ENCODE results near the gene CETN1.

The CETN1 gene

DNA sequence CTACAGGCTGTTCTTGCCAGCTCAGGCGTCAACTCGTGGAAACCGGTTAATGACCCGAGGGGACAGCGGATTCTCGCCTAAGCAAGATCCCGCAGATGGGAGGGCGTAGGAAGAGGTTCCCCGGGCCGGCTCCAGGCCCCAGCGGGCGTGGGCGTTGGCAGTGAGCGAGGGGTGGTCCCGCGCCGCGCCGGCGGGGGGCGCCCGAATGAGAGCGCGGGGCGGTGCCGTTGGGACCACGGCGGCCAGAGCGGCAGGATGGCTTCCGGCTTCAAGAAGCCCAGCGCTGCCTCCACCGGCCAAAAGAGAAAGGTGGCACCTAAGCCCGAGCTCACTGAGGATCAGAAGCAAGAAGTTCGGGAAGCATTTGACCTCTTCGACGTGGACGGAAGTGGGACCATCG lies at the start of gene CETN1:
CETN1 (plus strand) TSS at position 227 of the 400 bp plus-strand sequence; CDS start at position 256, 29 bp downstream.
- Mint-ChIP-seq H3K27me3 (ENCODE audit: low read depth) (peaks cover 5% of the 10 kb centered on the region), H3K9me3 (no peaks in the 10 kb centered on the region), H3K4me1 (ENCODE audit: low read depth) (no peaks in the 10 kb centered on the region), H3K36me3 (ENCODE audit: low read depth) (no peaks in the 10 kb centered on the region), H3K27ac (no peak within 1 kb of the TSS), H3K4me3 (no peak within 1 kb of the TSS)

DNA sequence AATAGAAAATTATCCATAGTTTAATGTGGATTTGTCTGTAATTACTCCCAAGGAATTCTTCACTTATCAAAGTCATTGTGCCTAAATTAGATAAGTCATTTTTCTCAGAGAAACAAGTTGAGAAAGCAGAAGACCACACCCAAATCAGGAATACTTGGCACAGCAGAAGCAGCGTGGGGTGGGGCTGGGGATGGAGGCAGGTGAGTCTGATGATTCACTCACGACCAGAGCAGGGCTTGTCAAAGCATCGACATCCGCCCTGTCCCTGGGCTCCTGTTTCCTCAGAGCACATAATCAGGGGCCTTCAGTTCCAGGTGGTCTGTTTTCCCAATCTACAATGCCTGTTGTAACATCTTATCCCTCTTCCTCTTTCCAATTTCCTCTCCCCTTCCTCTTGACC lies 48.2 kb upstream of the CETN1 start:
- Mint-ChIP-seq H3K9me3 (no peaks in the 10 kb centered on the region), H3K27ac (no peak overlapping the region), H3K4me1 (ENCODE audit: low read depth) (no peaks in the 10 kb centered on the region), H3K36me3 (ENCODE audit: low read depth) (no peaks in the 10 kb centered on the region), H3K27me3 (ENCODE audit: low read depth) (peaks cover 3% of the 10 kb centered on the region), H3K4me3 (no peak overlapping the region)

DNA sequence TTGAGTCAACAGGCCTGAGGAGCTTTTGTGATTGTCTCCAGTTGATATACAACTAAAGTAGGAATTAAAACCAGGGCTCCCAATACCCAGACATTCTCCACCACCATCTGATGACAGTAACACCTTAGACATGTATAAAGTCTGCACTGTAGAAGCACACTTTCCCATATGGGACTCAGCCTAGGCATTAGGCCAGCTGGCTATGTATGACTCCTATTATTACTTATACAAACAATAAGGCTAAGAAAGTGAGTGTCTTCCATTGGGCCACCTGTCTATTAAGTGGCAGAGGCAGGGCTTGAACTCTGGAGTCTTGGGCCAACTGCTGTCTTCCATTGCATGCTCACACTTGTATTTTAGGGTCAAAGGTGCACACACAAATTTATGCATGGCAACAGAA lies 47.5 kb upstream of the CETN1 start:
- Mint-ChIP-seq H3K4me3 (no peak overlapping the region), H3K9me3 (no peaks in the 10 kb centered on the region), H3K27ac (no peak overlapping the region), H3K36me3 (ENCODE audit: low read depth) (no peaks in the 10 kb centered on the region), H3K27me3 (ENCODE audit: low read depth) (no peaks in the 10 kb centered on the region), H3K4me1 (ENCODE audit: low read depth) (no peaks in the 10 kb centered on the region)

DNA sequence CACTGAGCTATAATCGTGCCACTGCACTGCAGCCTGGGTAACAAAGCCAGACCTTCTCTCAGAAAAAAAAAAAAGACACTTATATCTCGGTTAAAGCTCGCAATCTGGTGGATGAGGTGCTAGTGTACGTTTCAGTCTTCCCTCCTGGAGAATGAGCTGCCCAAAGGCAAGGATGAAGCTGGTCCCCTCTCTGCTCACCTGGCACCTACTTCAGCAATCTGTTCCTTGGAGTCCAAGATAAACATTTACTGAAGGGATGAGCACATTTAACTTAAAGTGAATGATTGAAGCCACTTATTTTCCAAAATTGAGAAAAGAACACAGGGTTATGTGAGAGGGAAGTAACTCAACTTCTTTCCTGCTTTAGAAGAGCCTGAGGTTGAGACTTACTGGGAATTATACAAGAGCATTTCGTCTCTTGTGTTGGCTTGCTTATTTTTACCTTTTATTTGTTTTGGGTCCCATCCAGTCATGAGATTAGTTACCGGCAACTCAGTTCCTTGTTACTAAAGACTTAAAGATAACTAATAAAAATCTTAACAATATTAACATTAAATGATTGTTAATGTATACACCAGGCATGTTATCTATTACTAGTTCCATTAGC lies 46.1 kb upstream of the CETN1 start:
- Mint-ChIP-seq H3K27ac (no peak overlapping the region), H3K4me1 (ENCODE audit: low read depth) (no peaks in the 10 kb centered on the region), H3K9me3 (no peaks in the 10 kb centered on the region), H3K4me3 (no peak overlapping the region), H3K36me3 (ENCODE audit: low read depth) (no peaks in the 10 kb centered on the region), H3K27me3 (ENCODE audit: low read depth) (no peaks in the 10 kb centered on the region)

DNA sequence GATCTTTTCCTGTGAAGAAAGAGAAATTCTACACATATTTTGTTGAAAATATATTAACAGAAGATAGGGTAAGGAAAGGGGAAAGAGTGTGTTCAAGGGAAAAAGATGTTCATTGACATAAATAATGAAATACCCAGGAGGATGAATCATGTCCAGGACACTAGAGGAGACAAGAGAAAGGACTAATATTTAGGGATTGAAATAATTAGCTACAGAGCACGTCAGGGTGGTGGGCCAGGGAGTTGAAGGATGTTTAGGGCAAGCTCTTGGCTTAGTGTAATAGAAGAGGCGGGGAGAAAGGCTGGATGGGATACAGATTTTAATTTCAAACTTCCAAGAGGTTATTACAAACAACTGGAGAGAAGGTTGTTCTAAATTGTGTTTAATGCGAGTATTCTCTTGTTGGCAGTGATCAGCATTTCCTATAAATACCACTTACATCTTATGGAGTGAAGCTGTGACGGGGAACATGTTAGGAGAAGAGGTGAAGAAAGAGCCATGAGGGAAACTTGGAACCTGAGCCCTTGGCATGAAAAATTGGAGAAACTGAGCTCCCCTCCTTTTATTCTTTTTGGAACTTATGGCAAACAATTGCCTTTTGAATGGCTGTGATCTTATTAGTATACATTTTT lies 36.6 kb upstream of the CETN1 start:
- H3K4me3 Mint-ChIP-seq: no peak overlapping the region
- H3K4me1 Mint-ChIP-seq (ENCODE audit: low read depth): no peaks in the 10 kb centered on the region
- no peaks in the 10 kb centered on the region for H3K36me3 Mint-ChIP-seq (ENCODE audit: low read depth)
- no peaks in the 10 kb centered on the region for H3K9me3 Mint-ChIP-seq
- no peak overlapping the region for H3K27ac Mint-ChIP-seq
- H3K27me3 Mint-ChIP-seq (ENCODE audit: low read depth): peaks cover 4% of the 10 kb centered on the region

DNA sequence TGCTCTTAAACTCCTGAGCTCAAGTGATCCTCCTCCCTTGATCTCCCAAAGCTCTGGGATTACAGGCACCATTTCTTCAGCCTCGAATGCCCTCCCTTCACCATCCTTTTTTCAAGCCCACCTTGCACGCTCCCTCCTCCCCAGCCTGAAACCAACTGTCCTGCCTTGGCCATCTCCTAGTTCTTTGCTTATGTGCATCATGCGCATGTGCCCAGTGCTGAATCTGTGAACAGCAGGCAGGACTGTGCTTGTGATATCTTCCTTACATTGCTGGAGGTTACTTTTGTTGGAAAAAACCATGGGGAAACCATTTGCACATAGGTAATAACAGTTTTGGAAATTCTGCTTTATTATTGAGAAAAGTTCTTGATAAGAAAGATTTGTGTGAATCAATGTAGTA lies 30.2 kb upstream of the CETN1 start:
- Mint-ChIP-seq H3K4me3 (no peak overlapping the region), H3K36me3 (ENCODE audit: low read depth) (no peaks in the 10 kb centered on the region), H3K27me3 (ENCODE audit: low read depth) (peaks cover 3% of the 10 kb centered on the region), H3K4me1 (ENCODE audit: low read depth) (no peaks in the 10 kb centered on the region), H3K27ac (no peak overlapping the region), H3K9me3 (no peaks in the 10 kb centered on the region)

DNA sequence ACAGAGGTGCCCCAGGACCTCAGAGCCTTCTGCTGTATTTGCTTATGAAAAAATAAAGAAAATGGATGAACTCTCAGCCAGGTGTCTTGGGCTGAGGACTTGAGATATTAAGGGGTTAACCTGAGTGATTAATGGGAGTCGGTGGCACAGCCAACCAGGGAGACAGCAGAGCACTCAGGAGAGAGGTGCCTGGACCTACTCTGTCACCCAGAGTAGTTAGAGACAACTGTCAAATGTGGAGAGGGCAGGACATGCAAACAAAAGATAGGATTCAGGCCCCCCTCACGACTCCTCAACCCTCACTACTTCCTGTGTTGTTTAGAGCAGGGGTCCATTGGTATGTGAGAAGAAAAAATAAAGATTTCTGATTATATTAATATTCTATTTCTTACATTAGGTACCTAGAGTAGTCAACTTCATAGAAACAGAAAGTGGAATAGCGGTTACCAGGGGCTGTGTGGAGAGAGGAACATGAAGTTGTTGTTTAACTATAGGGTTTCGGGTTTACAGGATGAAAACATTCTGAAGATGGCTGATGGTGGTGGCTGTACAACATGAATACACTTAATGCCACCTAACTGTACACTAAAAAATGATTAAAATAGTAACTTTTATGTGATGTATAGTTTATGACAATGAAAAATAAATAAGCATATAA lies 28.6 kb upstream of the CETN1 start:
- H3K36me3 Mint-ChIP-seq (ENCODE audit: low read depth): no peaks in the 10 kb centered on the region
- no peak overlapping the region for H3K4me3 Mint-ChIP-seq
- no peaks in the 10 kb centered on the region for H3K9me3 Mint-ChIP-seq
- H3K27ac Mint-ChIP-seq: no peak overlapping the region
- no peaks in the 10 kb centered on the region for H3K4me1 Mint-ChIP-seq (ENCODE audit: low read depth)
- peaks cover 3% of the 10 kb centered on the region for H3K27me3 Mint-ChIP-seq (ENCODE audit: low read depth)

DNA sequence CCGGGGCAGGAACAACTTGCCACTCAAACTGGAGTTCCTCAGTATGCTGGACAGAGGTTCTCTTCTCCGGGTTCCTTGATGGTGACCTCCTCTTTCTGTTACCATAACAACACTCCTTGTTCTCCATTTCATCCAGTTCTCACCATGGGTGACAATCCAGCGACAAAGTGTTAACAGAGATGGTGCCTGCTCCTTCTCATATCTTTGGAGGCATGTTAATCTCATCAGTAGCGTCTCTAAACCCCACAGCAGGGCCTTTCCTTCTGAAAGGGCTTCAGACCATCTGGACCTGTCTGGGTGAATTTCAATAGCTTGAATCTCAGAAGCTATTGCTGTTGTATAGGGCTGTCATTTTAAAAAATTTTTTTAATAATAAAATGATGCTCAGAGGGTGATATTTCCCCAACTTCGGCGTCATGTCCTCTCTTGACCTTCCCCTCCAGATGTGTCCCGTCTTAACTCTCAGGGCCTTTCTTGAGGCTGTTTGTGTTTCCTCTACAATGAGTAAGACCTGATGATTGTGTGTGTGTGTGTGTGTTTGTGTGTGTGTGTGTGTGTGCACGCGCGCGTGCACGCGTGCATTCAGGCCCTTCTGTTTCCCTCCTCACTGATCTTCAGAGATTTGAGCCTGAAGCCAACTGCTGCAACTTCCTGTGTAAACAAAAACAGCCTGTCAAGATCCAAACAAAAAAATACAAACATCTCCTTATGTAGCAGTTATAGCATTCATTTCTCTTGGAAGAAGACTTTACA lies 24.3 kb upstream of the CETN1 start:
- Mint-ChIP-seq H3K27me3 (ENCODE audit: low read depth) (no peaks in the 10 kb centered on the region), H3K27ac (no peak overlapping the region), H3K36me3 (ENCODE audit: low read depth) (no peaks in the 10 kb centered on the region), H3K4me1 (ENCODE audit: low read depth) (no peaks in the 10 kb centered on the region), H3K9me3 (no peaks in the 10 kb centered on the region), H3K4me3 (no peak overlapping the region)

DNA sequence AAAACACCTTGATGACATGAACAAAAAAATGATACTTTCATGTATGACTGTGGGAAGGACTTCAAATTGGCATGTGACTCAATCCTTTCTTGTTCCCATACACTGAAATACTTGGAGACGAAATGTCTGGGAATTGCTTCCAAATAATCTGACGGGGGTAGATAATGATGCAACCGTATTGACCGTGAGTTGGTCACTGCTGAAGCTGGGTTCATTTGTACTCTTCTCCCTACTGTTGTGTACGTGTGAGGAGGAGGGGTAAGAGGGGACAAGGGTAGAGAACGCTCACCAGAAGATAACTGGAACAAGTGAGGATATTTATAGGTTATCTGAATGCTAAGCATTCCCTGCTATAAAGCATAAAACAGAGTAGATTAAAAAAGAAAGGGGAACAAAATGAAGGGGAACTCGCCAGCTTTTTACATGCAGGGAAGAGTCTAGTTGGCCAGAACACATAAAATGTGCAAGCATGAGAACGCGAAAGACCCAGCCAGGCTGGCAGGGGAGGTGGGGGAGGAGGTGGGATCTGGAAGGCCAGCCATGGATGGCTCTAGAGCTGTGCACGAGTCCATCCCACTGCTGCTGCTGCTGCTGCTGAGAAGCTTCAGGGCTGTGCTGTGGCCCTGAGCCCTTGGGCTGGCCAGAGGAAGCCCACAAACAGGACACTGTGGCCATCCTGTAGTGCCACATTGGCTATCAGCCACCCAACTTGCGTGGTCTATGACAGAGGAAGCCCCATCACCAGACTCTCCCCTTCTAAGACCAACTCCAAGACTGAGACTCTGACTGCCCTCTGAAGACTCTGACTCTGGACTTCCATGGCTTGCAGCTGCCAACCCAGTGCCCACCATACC lies 15.2 kb upstream of the CETN1 start:
- Mint-ChIP-seq H3K9me3 (no peaks in the 10 kb centered on the region), H3K36me3 (ENCODE audit: low read depth) (no peaks in the 10 kb centered on the region), H3K4me1 (ENCODE audit: low read depth) (no peaks in the 10 kb centered on the region), H3K27ac (no peak overlapping the region), H3K4me3 (no peak overlapping the region), H3K27me3 (ENCODE audit: low read depth) (peaks cover 5% of the 10 kb centered on the region)

DNA sequence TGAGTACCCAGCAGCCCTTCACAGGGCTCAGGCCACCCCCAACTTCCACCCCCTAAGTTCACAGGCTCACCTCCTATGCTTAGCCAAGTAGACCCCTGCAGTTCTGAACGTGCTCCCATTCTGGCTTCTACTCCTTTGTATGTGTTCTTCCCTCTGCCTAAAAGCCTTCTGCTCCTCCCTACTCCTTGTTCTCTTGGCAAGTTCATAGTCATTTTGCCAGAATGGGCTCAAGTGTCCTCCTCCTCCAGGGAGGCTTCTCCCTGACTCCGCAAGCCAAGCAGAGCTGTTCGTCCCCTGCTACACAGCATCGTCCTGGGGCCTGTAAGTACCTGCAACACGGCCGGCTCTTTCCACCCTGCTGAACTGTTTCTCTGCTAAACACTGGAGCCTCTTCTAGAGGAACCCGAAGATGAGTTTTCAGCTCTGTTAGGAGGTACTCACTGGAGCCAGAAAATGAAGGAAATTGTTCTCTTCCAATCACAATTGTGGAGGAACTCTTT lies 14.6 kb upstream of the CETN1 start:
- Mint-ChIP-seq H3K9me3 (no peaks in the 10 kb centered on the region), H3K4me3 (no peak overlapping the region), H3K27me3 (ENCODE audit: low read depth) (peaks cover 5% of the 10 kb centered on the region), H3K27ac (no peak overlapping the region), H3K36me3 (ENCODE audit: low read depth) (no peaks in the 10 kb centered on the region), H3K4me1 (ENCODE audit: low read depth) (no peaks in the 10 kb centered on the region)

DNA sequence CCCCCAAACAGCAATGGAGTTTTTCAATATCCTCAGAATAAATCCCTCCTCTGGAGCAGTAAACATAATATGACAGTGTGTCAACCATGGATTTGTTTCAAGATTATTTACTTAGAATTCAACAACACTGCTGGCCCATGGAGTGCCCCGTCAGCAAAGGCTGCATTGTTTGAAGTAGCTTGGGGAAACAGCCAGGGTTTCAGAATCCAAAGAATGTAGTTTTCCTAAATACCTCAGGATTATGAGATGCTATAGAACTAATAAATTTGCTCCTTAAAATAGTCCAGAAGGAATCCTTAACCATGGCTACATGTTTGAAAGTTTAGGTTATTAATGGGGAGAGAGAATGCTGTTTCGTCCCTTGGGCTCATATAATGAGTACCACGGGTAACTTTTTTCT lies 13.1 kb upstream of the CETN1 start:
- H3K9me3 Mint-ChIP-seq: no peaks in the 10 kb centered on the region
- no peak overlapping the region for H3K27ac Mint-ChIP-seq
- no peaks in the 10 kb centered on the region for H3K4me1 Mint-ChIP-seq (ENCODE audit: low read depth)
- peaks cover 5% of the 10 kb centered on the region for H3K27me3 Mint-ChIP-seq (ENCODE audit: low read depth)
- H3K4me3 Mint-ChIP-seq: no peak overlapping the region
- no peaks in the 10 kb centered on the region for H3K36me3 Mint-ChIP-seq (ENCODE audit: low read depth)

DNA sequence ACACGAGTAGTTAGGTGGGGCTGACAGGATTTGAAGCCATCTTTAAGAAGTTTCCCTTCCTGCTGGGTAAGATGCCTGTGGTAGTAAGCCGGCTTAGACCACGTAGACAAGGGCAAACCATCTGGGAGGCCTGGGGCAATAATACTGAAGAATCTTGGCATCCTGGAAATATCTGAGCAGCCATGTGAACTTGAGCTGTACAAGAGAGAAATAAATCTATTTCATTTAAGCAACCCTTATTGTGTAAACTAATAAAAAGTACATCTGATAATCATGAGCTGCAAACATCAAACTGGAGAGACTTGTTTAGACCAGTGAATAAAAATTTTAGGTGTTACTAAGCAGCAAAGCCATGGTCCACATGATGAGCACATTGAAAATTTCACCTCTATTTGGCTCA lies 11.4 kb upstream of the CETN1 start:
- no peaks in the 10 kb centered on the region for H3K4me1 Mint-ChIP-seq (ENCODE audit: low read depth)
- no peak overlapping the region for H3K4me3 Mint-ChIP-seq
- H3K27ac Mint-ChIP-seq: no peak overlapping the region
- no peaks in the 10 kb centered on the region for H3K9me3 Mint-ChIP-seq
- no peaks in the 10 kb centered on the region for H3K36me3 Mint-ChIP-seq (ENCODE audit: low read depth)
- H3K27me3 Mint-ChIP-seq (ENCODE audit: low read depth): peaks cover 5% of the 10 kb centered on the region

DNA sequence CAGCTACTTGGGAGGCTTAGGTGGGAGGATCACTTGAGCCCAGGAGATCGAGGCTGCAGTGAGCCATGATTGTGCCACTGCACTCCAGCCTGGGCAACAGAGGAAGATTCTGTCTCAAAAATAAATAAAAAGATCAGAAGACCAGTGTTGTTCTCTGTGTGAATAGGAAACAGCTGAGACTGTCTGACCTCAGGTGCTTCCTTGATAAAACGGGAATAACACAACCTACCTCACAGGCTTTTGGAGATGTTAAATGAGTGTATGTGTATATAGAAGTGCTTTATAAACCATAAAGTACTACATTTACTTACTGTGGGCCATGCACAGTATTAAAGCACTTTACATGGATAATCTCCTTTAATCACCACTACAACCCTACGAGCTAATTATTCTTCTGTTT lies 9.9 kb upstream of the CETN1 start:
- peaks cover 8% of the 10 kb centered on the region for H3K27me3 Mint-ChIP-seq (ENCODE audit: low read depth)
- H3K9me3 Mint-ChIP-seq: no peaks in the 10 kb centered on the region
- H3K36me3 Mint-ChIP-seq (ENCODE audit: low read depth): no peaks in the 10 kb centered on the region
- H3K4me1 Mint-ChIP-seq (ENCODE audit: low read depth): no peaks in the 10 kb centered on the region
- H3K4me3 Mint-ChIP-seq: no peak overlapping the region
- H3K27ac Mint-ChIP-seq: no peak overlapping the region

DNA sequence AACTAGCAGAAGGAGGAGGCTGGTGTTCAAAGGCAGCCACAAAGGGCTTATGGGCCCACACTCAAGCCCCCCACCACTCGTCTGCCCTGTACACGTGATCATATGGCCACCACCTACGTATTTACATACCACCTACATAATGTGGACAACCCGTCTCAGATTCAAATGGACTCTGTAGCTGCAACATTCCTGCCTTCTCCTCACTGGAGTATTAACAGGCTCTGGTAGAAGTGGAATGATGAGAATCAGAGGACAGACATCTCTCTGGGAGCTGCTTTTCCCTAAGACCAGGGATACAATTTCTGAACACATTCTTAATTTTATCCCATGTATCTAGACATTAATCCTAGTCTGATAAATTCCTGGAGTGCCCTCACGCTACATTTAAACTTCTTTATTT lies 9.5 kb upstream of the CETN1 start:
- H3K4me3 Mint-ChIP-seq: no peak overlapping the region

More for the DNA sequence above, 9.5 kb upstream of the CETN1 start:
- H3K27ac Mint-ChIP-seq: no peak overlapping the region
- H3K36me3 Mint-ChIP-seq (ENCODE audit: low read depth): no peaks in the 10 kb centered on the region
- no peaks in the 10 kb centered on the region for H3K9me3 Mint-ChIP-seq
- H3K27me3 Mint-ChIP-seq (ENCODE audit: low read depth): peaks cover 6% of the 10 kb centered on the region
- no peaks in the 10 kb centered on the region for H3K4me1 Mint-ChIP-seq (ENCODE audit: low read depth)
